Effector memory CD8-positive, alpha-beta T cell (primary cell): Measurements from ENCODE around the gene ANKAR.
"Not testable (repeated sequence)": the region's sequence is repeated elsewhere in the genome, so short reads cannot be mapped to it uniquely, and the experiment has no call there.

Source experiments
- ATAC-seq: fragments of 150-1000 bp; cut with Tn5 transposase; replicated peaks from 2 replicates; pipeline ENCODE4 v1.10.0; 2021; ENCODE audit warnings: mild to moderate bottlenecking, moderate library complexity
- DNase-seq, 3 experiments: peaks; one replicate each; pipeline ENCODE4 v3.0.0; 2021
- H3K27ac Mint-ChIP-seq, 2 donors: one replicate each; pipeline ENCODE4 v1.8.0; 2022; ENCODE audit warnings: mild to moderate bottlenecking in 2 of 2, mixed read lengths in 2 of 2, moderate library complexity in 2 of 2
- H3K27me3 Mint-ChIP-seq, 2 donors: one replicate each; pipeline ENCODE4 v1.8.0; 2022; ENCODE audit warnings: mixed read lengths in 2 of 2
- H3K36me3 Mint-ChIP-seq: one replicate; pipeline ENCODE4 v1.8.0; 2022; ENCODE audit warnings: mild to moderate bottlenecking, moderate library complexity, mixed read lengths; ENCODE audit not compliant: insufficient read depth
- H3K4me1 Mint-ChIP-seq, 2 donors: one replicate each; pipeline ENCODE4 v1.8.0; 2022; ENCODE audit warnings: low read depth in 2 of 2, mixed read lengths in 2 of 2
- H3K4me3 Mint-ChIP-seq, 2 donors: one replicate each; pipeline ENCODE4 v1.8.0; 2022; ENCODE audit warnings: mild to moderate bottlenecking in 2 of 2, mixed read lengths in 2 of 2, moderate library complexity in 2 of 2
- H3K9me3 Mint-ChIP-seq, 2 donors: one replicate each; pipeline ENCODE4 v1.8.0; 2022; ENCODE audit warnings: mixed read lengths in 2 of 2

The ANKAR gene

GRCh38 chr2:189663319-189663718 is 11.2 kb upstream of the ANKAR start:
- DNase-seq, H3K9me3 Mint-ChIP-seq, H3K27me3 Mint-ChIP-seq, ATAC-seq: not testable (repeated sequence)
- Mint-ChIP-seq H3K27ac (peak overlapping the region in 1 of 2 donors; percentile 75), H3K4me3 (peak overlapping the region in 1 of 2 donors; percentile 27), H3K4me1 (peaks cover 20 to 31% of the 10 kb centered on the region in 2 donors), H3K36me3 (peaks cover 41% of the 10 kb centered on the region)

GRCh38 chr2:189669913-189670312 is 4.6 kb upstream of the ANKAR start:
- Mint-ChIP-seq H3K36me3 (peaks cover 54% of the 10 kb centered on the region), H3K27ac (no peak overlapping the region), H3K9me3 (no peaks in the 10 kb centered on the region), H3K27me3 (no peaks in the 10 kb centered on the region), H3K4me1 (peaks cover 12 to 17% of the 10 kb centered on the region in 2 donors), H3K4me3 (no peak overlapping the region)
- DNase-seq (no peak), ATAC-seq (no peak)

- Mint-ChIP-seq H3K4me3 (peak overlapping the region; percentile 88 to 90), H3K27ac (peak overlapping the region; percentile 95 to 99), H3K36me3 (peaks cover 24% of the 10 kb centered on the region), H3K27me3 (no peaks in the 10 kb centered on the region), H3K4me1 (peaks cover 22 to 39% of the 10 kb centered on the region in 2 donors), H3K9me3 (peaks cover 0 to 2% of the 10 kb centered on the region in 2 donors)
- DNase-seq, result no peak
- peak; percentile 35 for ATAC-seq
Measured at GRCh38 chr2:189673661-189674373, 653 bp upstream of the ANKAR start.

GRCh38 chr2:189676471-189676870 is 2.0 kb downstream of the ANKAR start:
- Mint-ChIP-seq H3K27ac (no peak overlapping the region), H3K9me3 (peaks cover 0 to 2% of the 10 kb centered on the region in 2 donors), H3K4me3 (no peak overlapping the region), H3K4me1 (peaks cover 33 to 49% of the 10 kb centered on the region in 2 donors), H3K36me3 (peaks cover 8% of the 10 kb centered on the region), H3K27me3 (no peaks in the 10 kb centered on the region)
- DNase-seq, result no peak
- ATAC-seq, result no peak

- no peak overlapping the region for H3K27ac Mint-ChIP-seq
- H3K4me3 Mint-ChIP-seq, result no peak overlapping the region
- ATAC-seq (no peak), DNase-seq (no peak)
- H3K4me1 Mint-ChIP-seq, result peaks cover 26 to 44% of the 10 kb centered on the region in 2 donors
- no peaks in the 10 kb centered on the region for H3K27me3 Mint-ChIP-seq
- peaks cover 0 to 2% of the 10 kb centered on the region in 2 donors for H3K9me3 Mint-ChIP-seq
- H3K36me3 Mint-ChIP-seq, result peaks cover 6% of the 10 kb centered on the region
Measured at GRCh38 chr2:189679226-189679625, 4.8 kb downstream of the ANKAR start.

GRCh38 chr2:189681203-189681602 is 6.7 kb downstream of the ANKAR start:
- Mint-ChIP-seq H3K27ac (no peak overlapping the region), H3K4me3 (no peak overlapping the region), H3K9me3 (peaks cover 0 to 2% of the 10 kb centered on the region in 2 donors), H3K4me1 (peaks cover 29 to 37% of the 10 kb centered on the region in 2 donors), H3K27me3 (no peaks in the 10 kb centered on the region), H3K36me3 (peaks cover 5% of the 10 kb centered on the region)
- DNase-seq (no peak), ATAC-seq (no peak)

GRCh38 chr2:189681903-189682302 is 7.4 kb downstream of the ANKAR start:
- DNase-seq, result no peak
- ATAC-seq, result no peak
- Mint-ChIP-seq H3K36me3 (peaks cover 5% of the 10 kb centered on the region), H3K4me1 (peaks cover 29 to 37% of the 10 kb centered on the region in 2 donors), H3K27me3 (no peaks in the 10 kb centered on the region), H3K27ac (no peak overlapping the region), H3K9me3 (peaks cover 0 to 2% of the 10 kb centered on the region in 2 donors), H3K4me3 (no peak overlapping the region)

GRCh38 chr2:189683348-189683747 is 8.9 kb downstream of the ANKAR start:
- DNase-seq, result no peak
- peaks cover 0 to 2% of the 10 kb centered on the region in 2 donors for H3K9me3 Mint-ChIP-seq
- H3K4me1 Mint-ChIP-seq, result peaks cover 28 to 34% of the 10 kb centered on the region in 2 donors
- no peaks in the 10 kb centered on the region for H3K36me3 Mint-ChIP-seq
- no peak for ATAC-seq
- no peaks in the 10 kb centered on the region for H3K27me3 Mint-ChIP-seq
- no peak overlapping the region for H3K27ac Mint-ChIP-seq
- H3K4me3 Mint-ChIP-seq, result no peak overlapping the region

- no peaks in the 10 kb centered on the region for H3K36me3 Mint-ChIP-seq
- H3K27ac Mint-ChIP-seq, result peak overlapping the region in 1 of 2 donors; percentile 64
- no peak for ATAC-seq
- H3K27me3 Mint-ChIP-seq, result no peaks in the 10 kb centered on the region
- H3K4me3 Mint-ChIP-seq, result no peak overlapping the region
- peaks cover 19 to 23% of the 10 kb centered on the region in 2 donors for H3K4me1 Mint-ChIP-seq
- no peak for DNase-seq
- no peaks in the 10 kb centered on the region for H3K9me3 Mint-ChIP-seq
Measured at GRCh38 chr2:189684811-189685210, 10.3 kb downstream of the ANKAR start.

- Mint-ChIP-seq H3K27ac (peak overlapping the region; percentile 41 to 64), H3K4me1 (peaks cover 14 to 19% of the 10 kb centered on the region in 2 donors), H3K4me3 (no peak overlapping the region), H3K27me3 (no peaks in the 10 kb centered on the region), H3K9me3 (no peaks in the 10 kb centered on the region), H3K36me3 (no peaks in the 10 kb centered on the region)
- ATAC-seq (no peak), DNase-seq (no peak)
Measured at GRCh38 chr2:189685540-189686229, 11.2 kb downstream of the ANKAR start.

GRCh38 chr2:189687796-189688195 is 13.3 kb downstream of the ANKAR start:
- ATAC-seq, H3K9me3 Mint-ChIP-seq, H3K27me3 Mint-ChIP-seq, H3K4me3 Mint-ChIP-seq, DNase-seq, H3K36me3 Mint-ChIP-seq: not testable (repeated sequence)
- peaks cover 14 to 16% of the 10 kb centered on the region in 2 donors for H3K4me1 Mint-ChIP-seq
- H3K27ac Mint-ChIP-seq, result peak overlapping the region in 1 of 2 donors; percentile 64

- peaks cover 12% of the 10 kb centered on the region for H3K36me3 Mint-ChIP-seq
- no peaks in the 10 kb centered on the region for H3K27me3 Mint-ChIP-seq
- no peak overlapping the region for H3K4me3 Mint-ChIP-seq
- no peak for ATAC-seq
- H3K9me3 Mint-ChIP-seq, result no peaks in the 10 kb centered on the region
- peaks cover 0 to 1% of the 10 kb centered on the region in 2 donors for H3K4me1 Mint-ChIP-seq
- no peak for DNase-seq
- no peak overlapping the region for H3K27ac Mint-ChIP-seq
Measured at GRCh38 chr2:189696223-189696622, 21.8 kb downstream of the ANKAR start.

- ATAC-seq (peak; percentile 69), DNase-seq (peak; percentile 33 to 44 (median 43))
- Mint-ChIP-seq H3K9me3 (no peaks in the 10 kb centered on the region), H3K27me3 (no peaks in the 10 kb centered on the region), H3K27ac (peak overlapping the region in 1 of 2 donors; percentile 10), H3K36me3 (peaks cover 6% of the 10 kb centered on the region), H3K4me3 (peak overlapping the region in 1 of 2 donors; percentile 24), H3K4me1 (peaks cover 0 to 1% of the 10 kb centered on the region in 2 donors)
Measured at GRCh38 chr2:189698020-189698887, 23.8 kb downstream of the ANKAR start.
